Activated T-cell treated with anti-CD3 and anti-CD28 coated beads for 1 hour (primary cell): ENCODE measurements around the gene MDM2.
"Not testable (repeated sequence)": the region's sequence is repeated elsewhere in the genome, so short reads cannot be mapped to it uniquely, and the experiment has no call there.

Experiments
- DNase-seq: peaks from one replicate; pipeline ENCODE4 v3.0.0-alpha.2; 2020; ENCODE audit warnings: low read depth

Gene MDM2

DNA sequence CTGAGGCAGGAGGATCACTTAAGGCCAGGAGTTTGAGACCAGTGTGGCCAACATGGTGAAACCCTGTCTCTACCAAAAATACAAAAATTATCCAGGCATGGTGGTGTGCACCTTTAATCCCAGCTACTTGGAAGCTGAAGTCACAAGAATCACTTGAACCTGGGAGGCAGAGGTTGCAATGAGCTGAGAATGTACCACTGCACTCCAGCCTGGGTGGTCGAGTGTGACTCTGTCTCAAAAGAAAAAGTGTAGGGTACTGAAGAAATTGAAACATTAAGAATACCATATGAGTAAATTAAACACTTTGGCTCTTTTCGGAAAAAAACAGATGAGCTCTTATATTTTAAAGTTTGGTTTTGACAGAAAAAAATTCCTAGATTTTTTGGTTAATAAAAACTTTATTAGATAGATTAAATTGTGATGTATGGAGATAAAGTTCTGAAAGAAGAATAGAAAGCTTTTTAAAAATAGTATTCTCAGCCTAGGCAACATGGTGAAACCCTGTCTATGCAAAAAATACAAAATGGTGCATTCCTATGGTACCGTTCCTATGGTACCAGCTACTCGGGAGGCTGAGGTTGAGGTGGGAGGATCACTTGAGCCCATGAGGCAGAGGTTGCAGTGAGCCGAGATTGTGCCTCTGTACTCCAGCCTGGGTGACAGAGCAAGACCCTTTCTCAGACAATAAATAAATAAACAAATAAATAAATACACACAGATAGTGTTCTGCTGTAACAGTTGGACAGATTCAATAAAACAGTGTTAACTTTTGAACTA, 20.1 kb downstream of the MDM2 start:
- no peak for DNase-seq

- DNase-seq = no peak
These were observed 20.7 kb downstream of the MDM2 start for GRCh38 chr12:68828672-68829068.

- DNase-seq = no peak
These were observed 23.3 kb downstream of the MDM2 start for GRCh38 chr12:68831272-68831671.

DNA sequence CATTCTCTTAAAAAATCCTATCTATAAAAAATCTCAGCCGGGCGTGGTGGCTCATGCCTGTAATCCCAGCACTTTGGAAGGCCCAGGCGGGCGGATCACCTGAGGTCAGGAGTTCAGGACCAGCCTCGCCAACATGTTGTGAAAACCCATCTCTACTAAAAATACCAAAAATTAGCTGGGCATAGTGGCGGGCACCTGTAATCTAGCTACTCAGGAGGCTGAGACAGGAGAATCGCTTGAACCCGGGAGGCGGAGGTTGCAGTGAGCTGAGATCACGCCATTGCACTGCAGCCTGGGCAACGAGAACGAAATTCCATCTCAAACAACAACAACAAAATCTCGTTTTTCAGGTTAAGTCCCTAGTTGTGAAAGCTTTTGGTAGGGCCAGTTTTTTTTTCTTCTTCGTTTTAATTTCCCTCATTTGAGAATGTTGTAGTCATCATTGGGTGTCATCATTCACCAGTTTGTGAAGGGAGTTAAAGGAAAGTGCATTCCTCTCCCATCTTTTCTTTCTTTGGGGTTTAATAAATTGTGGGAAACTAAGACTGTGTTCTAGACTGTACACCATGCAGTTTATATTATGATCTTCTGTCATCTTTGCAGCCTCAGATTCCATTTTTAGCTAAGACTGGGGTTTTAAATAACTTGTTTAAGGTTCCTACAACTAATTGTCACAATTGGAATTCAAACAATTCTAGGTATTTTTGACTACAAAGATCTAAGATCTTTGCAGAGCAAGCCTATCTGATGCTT, 23.9 kb downstream of the MDM2 start:
- DNase-seq = no peak

GRCh38 chr12:68832504-68832867, 24.5 kb downstream of the MDM2 start:
- DNase-seq = no peak

- no peak for DNase-seq
These were observed 25.5 kb downstream of the MDM2 start for GRCh38 chr12:68833508-68833907.

DNA sequence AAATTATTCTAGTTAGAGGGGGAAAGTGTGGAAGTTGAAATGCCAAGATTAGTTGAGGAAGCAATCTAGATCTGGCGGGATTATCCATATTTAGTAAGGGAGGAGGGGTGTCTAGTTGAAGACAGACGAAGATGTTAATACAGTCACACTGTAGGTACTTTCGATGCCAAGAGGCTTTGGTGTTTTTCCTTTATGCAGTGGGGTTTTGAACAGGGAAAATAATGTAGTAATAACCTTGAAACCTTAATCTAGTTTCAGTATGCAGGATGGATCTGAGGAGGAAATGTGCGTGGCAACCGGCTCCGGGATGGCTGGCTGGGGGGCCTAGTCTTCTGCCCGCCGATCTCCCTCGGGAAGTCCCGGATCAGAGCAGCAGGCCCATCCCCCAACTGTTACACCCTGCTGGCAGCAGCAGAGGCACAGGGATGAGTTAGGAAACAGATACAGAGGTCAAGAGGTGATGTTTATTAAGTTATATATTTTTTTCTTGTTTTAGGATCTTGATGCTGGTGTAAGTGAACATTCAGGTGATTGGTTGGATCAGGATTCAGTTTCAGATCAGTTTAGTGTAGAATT, 27.4 kb downstream of the MDM2 start:
- no peak for DNase-seq

- DNase-seq = no peak
These were observed 29.2 kb downstream of the MDM2 start for GRCh38 chr12:68837215-68837614.

DNA sequence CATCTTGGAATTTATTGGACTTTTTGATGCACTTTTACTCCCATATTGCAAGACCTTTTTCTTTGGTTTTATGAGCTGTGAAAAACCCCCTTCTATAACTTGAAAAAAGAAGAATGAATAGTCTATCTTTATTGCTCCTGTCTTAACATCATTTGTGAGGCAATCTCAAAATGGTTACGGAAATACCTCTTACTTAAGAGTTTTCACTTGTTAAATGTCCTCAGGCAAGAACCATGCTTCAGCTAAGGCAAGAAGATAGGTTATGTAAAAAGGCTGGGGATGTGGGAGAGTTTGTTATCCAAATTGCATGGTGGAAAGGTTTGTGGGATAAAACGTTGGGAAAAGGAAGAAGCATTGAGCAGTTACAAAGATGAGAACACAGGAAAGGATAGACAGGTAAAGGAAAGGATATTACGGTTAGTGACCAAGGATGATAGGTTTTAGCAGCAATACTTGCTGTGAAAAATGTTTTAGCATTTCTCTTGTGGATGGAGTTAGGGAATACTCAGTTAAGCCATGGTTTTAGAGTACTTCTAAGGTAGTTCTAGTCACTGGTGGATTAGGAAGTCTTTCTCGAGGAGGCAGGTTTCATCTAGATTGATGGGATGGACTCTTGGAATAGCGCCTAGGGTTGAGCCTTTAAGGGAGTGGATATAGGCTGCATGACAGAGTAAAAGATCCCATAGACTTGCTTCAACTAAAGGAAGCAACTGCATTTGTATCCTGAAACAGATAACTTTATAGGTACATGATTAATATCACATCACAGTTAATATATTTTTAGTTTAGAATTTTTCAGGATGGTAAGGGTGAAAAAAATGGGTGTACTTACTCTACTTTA, 30.3 kb downstream of the MDM2 start:
- no peak for DNase-seq

DNA sequence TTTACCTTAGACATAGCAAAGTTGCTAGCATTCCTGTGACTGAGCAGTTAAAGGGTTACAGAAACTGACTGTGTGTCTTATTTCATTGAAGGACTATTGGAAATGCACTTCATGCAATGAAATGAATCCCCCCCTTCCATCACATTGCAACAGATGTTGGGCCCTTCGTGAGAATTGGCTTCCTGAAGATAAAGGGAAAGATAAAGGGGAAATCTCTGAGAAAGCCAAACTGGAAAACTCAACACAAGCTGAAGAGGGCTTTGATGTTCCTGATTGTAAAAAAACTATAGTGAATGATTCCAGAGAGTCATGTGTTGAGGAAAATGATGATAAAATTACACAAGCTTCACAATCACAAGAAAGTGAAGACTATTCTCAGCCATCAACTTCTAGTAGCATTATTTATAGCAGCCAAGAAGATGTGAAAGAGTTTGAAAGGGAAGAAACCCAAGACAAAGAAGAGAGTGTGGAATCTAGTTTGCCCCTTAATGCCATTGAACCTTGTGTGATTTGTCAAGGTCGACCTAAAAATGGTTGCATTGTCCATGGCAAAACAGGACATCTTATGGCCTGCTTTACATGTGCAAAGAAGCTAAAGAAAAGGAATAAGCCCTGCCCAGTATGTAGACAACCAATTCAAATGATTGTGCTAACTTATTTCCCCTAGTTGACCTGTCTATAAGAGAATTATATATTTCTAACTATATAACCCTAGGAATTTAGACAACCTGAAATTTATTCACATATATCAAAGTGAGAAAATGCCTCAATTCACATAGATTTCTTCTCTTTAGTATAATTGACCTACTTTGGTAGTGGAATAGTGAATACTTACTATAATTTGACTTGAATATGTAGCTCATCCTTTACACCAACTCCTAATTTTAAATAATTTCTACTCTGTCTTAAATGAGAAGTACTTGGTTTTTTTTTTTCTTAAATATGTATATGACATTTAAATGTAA, 31.5 kb downstream of the MDM2 start:
- DNase-seq = no peak

GRCh38 chr12:68841175-68841574, 33.2 kb downstream of the MDM2 start:
- not testable (repeated sequence) for DNase-seq

DNA sequence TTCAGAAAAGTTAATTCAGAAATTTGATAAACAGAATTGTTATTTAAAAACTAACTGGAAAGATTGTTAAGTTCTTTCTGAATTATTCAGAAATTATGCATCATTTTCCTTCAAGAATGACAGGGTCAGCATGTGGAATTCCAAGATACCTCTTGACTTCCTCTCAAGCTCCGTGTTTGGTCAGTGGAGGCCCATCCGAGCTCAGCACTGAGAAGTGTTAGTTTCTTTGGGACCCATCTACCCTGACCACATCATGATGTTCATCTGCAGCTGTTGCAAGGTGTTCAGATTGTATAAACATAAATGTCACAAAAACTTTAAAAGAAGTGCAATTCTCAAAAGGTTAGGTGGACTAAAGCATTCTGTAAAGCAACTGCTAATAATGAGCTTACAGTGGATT, 33.7 kb downstream of the MDM2 start:
- DNase-seq = no peak

- DNase-seq = no peak
These were observed 34.1 kb downstream of the MDM2 start for GRCh38 chr12:68842123-68842522.

- DNase-seq = no peak
These were observed 35.0 kb downstream of the MDM2 start for GRCh38 chr12:68842784-68843567.

DNA sequence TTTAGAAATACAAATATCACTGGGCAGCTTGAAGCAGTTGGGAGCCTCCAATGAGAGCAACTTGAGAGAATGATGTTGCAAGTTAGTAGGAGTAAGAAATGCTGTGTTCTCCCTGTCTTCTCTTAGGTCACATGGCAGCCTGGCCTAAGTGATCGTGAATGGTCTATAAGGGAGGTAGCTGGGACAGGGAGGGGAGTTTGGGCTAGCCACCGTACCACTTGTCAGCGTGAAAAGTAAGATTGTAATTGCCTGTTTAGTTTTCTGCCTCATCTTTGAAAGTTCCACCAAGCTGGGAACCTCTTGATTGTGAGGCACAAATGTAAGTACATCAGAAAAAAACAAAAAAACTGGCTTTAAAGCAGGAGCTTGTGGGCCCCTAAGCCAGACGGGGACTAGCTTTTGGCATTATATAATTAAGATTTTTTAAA, 36.4 kb downstream of the MDM2 start:
- DNase-seq = no peak

GRCh38 chr12:68844788-68845695, 37.1 kb downstream of the MDM2 start:
- no peak for DNase-seq

GRCh38 chr12:68846811-68847210, 38.8 kb downstream of the MDM2 start:
- DNase-seq = no peak

DNA sequence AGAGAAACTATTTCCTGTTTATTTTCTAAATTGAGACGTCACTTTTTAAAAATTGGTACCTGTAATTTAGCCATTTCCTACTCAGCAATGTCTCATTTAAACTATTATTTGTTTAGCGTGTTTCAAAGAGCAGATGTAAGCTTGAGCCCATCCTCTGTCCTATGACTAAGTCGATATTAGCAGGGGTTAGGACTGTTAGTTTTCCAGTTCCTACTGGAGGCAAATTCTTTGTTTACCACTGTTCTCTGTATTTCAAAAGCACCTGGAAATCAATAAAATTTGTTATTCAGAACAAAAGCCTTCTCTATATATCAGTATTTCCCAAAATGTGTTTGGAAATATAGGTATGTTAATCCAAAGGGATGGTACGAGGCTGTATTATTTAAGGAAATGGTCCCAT, 42.4 kb downstream of the MDM2 start:
- DNase-seq = no peak

GRCh38 chr12:68851592-68852306, 43.8 kb downstream of the MDM2 start:
- no peak for DNase-seq
